ENCODE data around the gene PRKD1.
"Not testable (repeated sequence)": the region's sequence is repeated elsewhere in the genome, so short reads cannot be mapped to it uniquely, and the experiment has no call there.

The PRKD1 gene

DNA sequence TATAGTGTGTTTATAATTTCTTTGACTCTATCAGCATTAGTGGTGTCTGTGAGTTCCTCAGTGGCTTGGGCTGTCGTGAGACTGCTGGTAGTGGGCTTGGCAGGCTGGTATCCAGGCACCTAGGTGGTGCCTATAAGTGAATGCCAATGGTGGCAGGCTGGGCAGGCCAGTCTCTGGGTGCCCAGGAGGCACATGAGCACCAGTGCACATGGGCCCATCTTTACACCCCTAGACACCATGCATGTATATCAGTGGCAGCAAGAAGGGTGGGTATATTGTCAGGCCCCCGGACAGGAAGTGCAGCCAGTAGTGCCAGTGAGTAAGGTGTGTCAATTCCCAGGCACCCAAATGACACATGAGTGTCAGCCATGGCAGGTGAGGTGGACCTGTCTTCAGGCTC, 138.2 kb downstream of the PRKD1 start:
- Histone ChIP-seq H3K36me3 (ENCODE audit: low read depth) (no peaks in the 10 kb centered on the region), H3K9me3 (ENCODE audit: severe bottlenecking) (no peaks in the 10 kb centered on the region), H3K27ac (ENCODE audit: poor library complexity, severe bottlenecking) (no peak overlapping the region), H3K27me3 (ENCODE audit: insufficient read depth, poor library complexity, severe bottlenecking) (no peaks in the 10 kb centered on the region), H3K4me3 (ENCODE audit: severe bottlenecking) (no peak overlapping the region), H3K4me1 (ENCODE audit: insufficient read depth, poor library complexity, severe bottlenecking) (no peaks in the 10 kb centered on the region)
- DNase-seq (ENCODE audit: low spot score), result no peak
- ATAC-seq (ENCODE audit: low read depth), result no peak
- TF ChIP-seq, protein P1, sequence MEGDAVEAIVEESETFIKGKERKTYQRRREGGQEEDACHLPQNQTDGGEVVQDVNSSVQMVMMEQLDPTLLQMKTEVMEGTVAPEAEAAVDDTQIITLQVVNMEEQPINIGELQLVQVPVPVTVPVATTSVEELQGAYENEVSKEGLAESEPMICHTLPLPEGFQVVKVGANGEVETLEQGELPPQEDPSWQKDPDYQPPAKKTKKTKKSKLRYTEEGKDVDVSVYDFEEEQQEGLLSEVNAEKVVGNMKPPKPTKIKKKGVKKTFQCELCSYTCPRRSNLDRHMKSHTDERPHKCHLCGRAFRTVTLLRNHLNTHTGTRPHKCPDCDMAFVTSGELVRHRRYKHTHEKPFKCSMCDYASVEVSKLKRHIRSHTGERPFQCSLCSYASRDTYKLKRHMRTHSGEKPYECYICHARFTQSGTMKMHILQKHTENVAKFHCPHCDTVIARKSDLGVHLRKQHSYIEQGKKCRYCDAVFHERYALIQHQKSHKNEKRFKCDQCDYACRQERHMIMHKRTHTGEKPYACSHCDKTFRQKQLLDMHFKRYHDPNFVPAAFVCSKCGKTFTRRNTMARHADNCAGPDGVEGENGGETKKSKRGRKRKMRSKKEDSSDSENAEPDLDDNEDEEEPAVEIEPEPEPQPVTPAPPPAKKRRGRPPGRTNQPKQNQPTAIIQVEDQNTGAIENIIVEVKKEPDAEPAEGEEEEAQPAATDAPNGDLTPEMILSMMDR (IDR thresholded peaks at IDR 0.05; ENCODE audit: poor library complexity, severe bottlenecking), result no peak

DNA sequence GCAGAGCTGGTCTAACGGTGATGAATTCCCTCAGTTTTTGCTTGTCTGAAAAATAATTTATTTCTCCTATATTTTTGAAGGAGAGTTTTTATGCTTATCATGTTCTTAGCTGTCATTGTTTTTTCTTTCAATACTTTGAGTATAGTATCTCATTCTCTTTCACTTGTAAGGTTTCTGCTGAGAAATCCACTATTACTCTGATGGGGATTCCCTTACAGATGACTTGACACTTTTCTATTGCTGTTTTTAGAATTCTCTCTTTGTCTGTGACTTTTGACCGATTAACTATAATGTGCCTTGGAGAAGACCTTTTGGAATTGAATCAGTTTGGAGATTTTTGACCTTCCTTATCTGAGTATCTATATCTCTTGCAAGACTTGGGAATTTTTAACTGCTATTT, 139.6 kb downstream of the PRKD1 start:
- H3K27ac ChIP-seq (ENCODE audit: poor library complexity, severe bottlenecking), result no peak overlapping the region
- H3K4me3 ChIP-seq (ENCODE audit: severe bottlenecking), result no peak overlapping the region
- no peaks in the 10 kb centered on the region for H3K9me3 ChIP-seq (ENCODE audit: severe bottlenecking)
- DNase-seq (ENCODE audit: low spot score) (no peak), ATAC-seq (ENCODE audit: low read depth) (no peak)
- no peaks in the 10 kb centered on the region for H3K36me3 ChIP-seq (ENCODE audit: low read depth)
- no peaks in the 10 kb centered on the region for H3K4me1 ChIP-seq (ENCODE audit: insufficient read depth, poor library complexity, severe bottlenecking)
- no peaks in the 10 kb centered on the region for H3K27me3 ChIP-seq (ENCODE audit: insufficient read depth, poor library complexity, severe bottlenecking)
- TF ChIP-seq, protein P1 (IDR thresholded peaks at IDR 0.05; ENCODE audit: poor library complexity, severe bottlenecking), result no peak

DNA sequence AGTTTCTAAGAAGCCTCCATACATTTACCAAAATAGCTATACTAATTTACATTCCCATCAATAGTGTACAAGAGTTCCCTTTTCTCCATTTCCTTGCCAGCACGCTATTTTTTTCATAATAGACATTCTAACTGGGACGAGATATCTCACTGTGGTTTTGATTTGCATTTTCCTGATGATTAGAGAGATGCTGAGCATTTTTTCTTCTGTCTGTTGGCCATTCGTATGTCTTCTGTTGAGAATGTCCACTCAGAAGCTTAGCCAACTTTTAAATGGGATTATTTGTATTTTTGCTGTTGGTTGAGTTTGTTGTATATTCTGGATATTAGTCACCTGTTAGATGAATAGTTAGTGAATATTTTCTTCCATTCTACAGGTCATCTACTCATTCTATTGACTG, 144.1 kb downstream of the PRKD1 start:
- DNase-seq (ENCODE audit: low spot score) (no peak), ATAC-seq (ENCODE audit: low read depth) (no peak)
- H3K27ac ChIP-seq (ENCODE audit: poor library complexity, severe bottlenecking), result no peak overlapping the region
- H3K4me1 ChIP-seq (ENCODE audit: insufficient read depth, poor library complexity, severe bottlenecking), result no peaks in the 10 kb centered on the region
- no peaks in the 10 kb centered on the region for H3K9me3 ChIP-seq (ENCODE audit: severe bottlenecking)
- H3K36me3 ChIP-seq (ENCODE audit: low read depth), result no peaks in the 10 kb centered on the region
- TF ChIP-seq, protein P1 (IDR thresholded peaks at IDR 0.05; ENCODE audit: poor library complexity, severe bottlenecking), result no peak
- H3K27me3 ChIP-seq (ENCODE audit: insufficient read depth, poor library complexity, severe bottlenecking), result no peaks in the 10 kb centered on the region
- H3K4me3 ChIP-seq (ENCODE audit: severe bottlenecking), result no peak overlapping the region

DNA sequence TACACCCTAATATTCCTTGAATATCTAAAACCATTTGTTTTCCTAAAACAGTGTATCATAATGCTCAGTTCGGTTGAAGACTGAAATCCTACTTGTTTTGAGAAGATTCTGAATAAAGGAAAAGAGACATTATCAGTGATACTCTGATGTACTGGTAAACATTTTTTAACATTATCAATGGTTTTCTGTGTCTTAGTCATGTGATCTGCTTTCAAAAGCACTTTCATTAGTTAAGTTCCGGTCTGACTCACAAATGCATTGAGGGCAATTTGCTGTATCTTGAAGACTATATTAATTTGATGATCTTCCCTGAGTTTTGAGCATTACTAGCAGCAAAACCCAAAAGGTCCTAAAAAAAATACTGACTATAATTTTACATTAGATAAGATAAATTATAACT, 145.6 kb downstream of the PRKD1 start:
- TF ChIP-seq, protein P1 (IDR thresholded peaks at IDR 0.05; ENCODE audit: poor library complexity, severe bottlenecking), result no peak
- DNase-seq (ENCODE audit: low spot score), result no peak
- Histone ChIP-seq H3K9me3 (ENCODE audit: severe bottlenecking) (no peaks in the 10 kb centered on the region), H3K4me3 (ENCODE audit: severe bottlenecking) (no peak overlapping the region), H3K27me3 (ENCODE audit: insufficient read depth, poor library complexity, severe bottlenecking) (no peaks in the 10 kb centered on the region), H3K36me3 (ENCODE audit: low read depth) (no peaks in the 10 kb centered on the region), H3K27ac (ENCODE audit: poor library complexity, severe bottlenecking) (no peak overlapping the region), H3K4me1 (ENCODE audit: insufficient read depth, poor library complexity, severe bottlenecking) (no peaks in the 10 kb centered on the region)
- ATAC-seq (ENCODE audit: low read depth), result no peak

DNA sequence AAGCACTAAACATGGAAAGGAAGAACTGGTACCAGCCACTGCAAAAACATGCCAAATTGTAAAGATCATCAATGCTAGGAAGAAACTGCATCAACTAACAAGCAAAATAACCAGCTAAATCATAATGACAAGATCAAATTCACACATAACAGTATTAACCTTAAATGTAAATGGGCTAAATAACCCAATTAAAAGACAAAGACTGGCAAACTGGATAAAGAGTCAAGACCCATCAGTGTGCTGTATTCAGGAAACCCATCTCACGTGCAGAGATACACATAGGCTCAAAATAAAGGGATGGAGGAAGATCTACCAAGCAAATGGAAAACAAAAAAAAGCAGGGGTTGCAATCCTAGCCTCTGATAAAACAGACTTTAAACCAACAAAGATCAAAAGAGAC, 150.5 kb downstream of the PRKD1 start:
- H3K27me3 ChIP-seq (ENCODE audit: insufficient read depth, poor library complexity, severe bottlenecking); H3K9me3 ChIP-seq (ENCODE audit: severe bottlenecking); H3K4me1 ChIP-seq (ENCODE audit: insufficient read depth, poor library complexity, severe bottlenecking); DNase-seq (ENCODE audit: low spot score); ATAC-seq (ENCODE audit: low read depth); H3K27ac ChIP-seq (ENCODE audit: poor library complexity, severe bottlenecking); H3K36me3 ChIP-seq (ENCODE audit: low read depth); H3K4me3 ChIP-seq (ENCODE audit: severe bottlenecking): not testable (repeated sequence)

All from RWPE2 (cell line).